H1 (cell line): ENCODE measurements around the gene OR51T1. TPM values are rescaled to one million over a fixed set of nuclear protein-coding genes. Genes with fewer than 3 reads are reported as not detected.

Experiments
- CTCF ChIA-PET: fragments of 300-600 bp; sonication (Branson Sonifier 250); formaldehyde crosslinking; loops from one replicate; lab custom pipeline; 2021; ENCODE audit not compliant: partially characterized antibody; lab: Charles Lee
- POLR2A ChIA-PET: fragments of 300-600 bp; sonication (Branson Sonifier 250); formaldehyde crosslinking; loops from one replicate; lab custom pipeline; 2021; ENCODE audit warnings: inconsistent platforms; ENCODE audit not compliant: partially characterized antibody; lab: Charles Lee
- DNase-seq, 2 experiments: peaks; one replicate each; pipeline versions ENCODE4 v3.0.0 to v3.0.0-alpha.2; 2010 to 2022; ENCODE audit warnings: low spot score in 2 of 2, low read depth in 1 of 2, mixed read lengths in 1 of 2
- FAIRE-seq: peaks from 2 replicates; lab custom pipeline; 2011; peaks lifted over from hg19 to GRCh38; lab: Jason Lieb, UNC
- H2AFZ ChIP-seq: 2 replicates; pipeline ENCODE4 v1.8.1; 2012; ENCODE audit warnings: low read length, inconsistent platforms
- H2AK5ac ChIP-seq: 2 replicates; pipeline ENCODE4 v1.6.1; 2013; ENCODE audit warnings: low read depth, low read length
- H2BK120ac ChIP-seq: replicated peaks from 2 replicates; pipeline ENCODE3; 2013; ENCODE audit warnings: low read depth, low read length, inconsistent platforms
- H2BK12ac ChIP-seq: 2 replicates; pipeline ENCODE4 v1.6.1; 2013; ENCODE audit warnings: low read depth, low read length
- H2BK15ac ChIP-seq: 2 replicates; pipeline ENCODE4 v1.6.1; 2013; ENCODE audit warnings: low read length
- H2BK20ac ChIP-seq: 2 replicates; pipeline ENCODE4 v1.6.1; 2013; ENCODE audit warnings: low read length
- H2BK5ac ChIP-seq: 2 replicates; pipeline ENCODE4 v1.6.1; 2013; ENCODE audit warnings: low read depth, low read length
- H3K14ac ChIP-seq: 2 replicates; pipeline ENCODE4 v1.6.1; 2013; ENCODE audit warnings: inconsistent platforms; ENCODE audit not compliant: insufficient read length
- H3K18ac ChIP-seq: 2 replicates; pipeline ENCODE4 v1.6.1; 2013; ENCODE audit warnings: low read length; ENCODE audit errors: extremely low read depth
- H3K23ac ChIP-seq: 2 replicates; pipeline ENCODE4 v1.6.1; 2013; ENCODE audit warnings: inconsistent platforms; ENCODE audit not compliant: insufficient read length
- H3K23me2 ChIP-seq: 2 replicates; pipeline ENCODE4 v1.6.1; 2013; ENCODE audit warnings: low read depth, low read length
- H3K27ac ChIP-seq: 2 replicates; pipeline ENCODE4 v1.6.1; 2011; ENCODE audit warnings: low read depth, low read length, inconsistent platforms
- H3K27me3 ChIP-seq, 4 experiments: replicated peaks in 1 of 4; 1 replicate in 1 of 4; 2 replicates in 3 of 4; pipeline versions ENCODE4 v1.6.1 to v1.8.1; 2011 to 2013; ENCODE audit warnings: low read length in 3 of 4, mild to moderate bottlenecking in 3 of 4, inconsistent platforms in 2 of 4, mixed read lengths in 2 of 4, moderate library complexity in 1 of 4; ENCODE audit not compliant: control insufficient read depth in 3 of 4, insufficient read depth in 3 of 4; ENCODE audit errors: extremely low read depth in 1 of 4
- H3K36me3 ChIP-seq, 4 experiments: 2 replicates each; pipeline versions ENCODE4 v1.6.1 to v1.8.1; 2011 to 2013; ENCODE audit warnings: mild to moderate bottlenecking in 4 of 4, low read length in 3 of 4, moderate library complexity in 2 of 4, control low read depth in 1 of 4, inconsistent platforms in 1 of 4; ENCODE audit not compliant: insufficient read depth in 4 of 4, control insufficient read depth in 2 of 4
- H3K4ac ChIP-seq: replicated peaks from 2 replicates; pipeline ENCODE3; 2013; ENCODE audit warnings: low read length, low read depth, mixed read lengths, inconsistent platforms; ENCODE audit not compliant: insufficient read length
- H3K4me1 ChIP-seq, 4 experiments: replicated peaks in 1 of 4; 1 replicate in 1 of 4; 2 replicates in 3 of 4; pipeline versions ENCODE4 v1.6.1 to v1.8.1; 2011 to 2013; ENCODE audit warnings: low read length in 3 of 4, inconsistent platforms in 2 of 4, mixed read lengths in 1 of 4; ENCODE audit not compliant: insufficient read depth in 4 of 4, control insufficient read depth in 3 of 4
- H3K4me2 ChIP-seq, 2 experiments: 2 replicates each; pipeline versions ENCODE4 v1.6.1 to v1.8.1; 2011 to 2013; ENCODE audit warnings: low read depth in 2 of 2, low read length in 2 of 2, control low read depth in 1 of 2, inconsistent platforms in 1 of 2, mild to moderate bottlenecking in 1 of 2; ENCODE audit not compliant: insufficient read depth in 1 of 2
- H3K4me3 ChIP-seq, 4 experiments: fragments of 200-600, 300-600 bp in 1 of 4; sonication (generic), shearing (Covaris generic), sonication (Bioruptor Twin) in 1 of 4; 2 replicates each; pipeline versions ENCODE4 v1.5.1 to v1.8.1; 2011 to 2016; ENCODE audit warnings: low read length in 4 of 4, low read depth in 3 of 4, control low read depth in 2 of 4, inconsistent platforms in 2 of 4, mild to moderate bottlenecking in 2 of 4, mixed read lengths in 1 of 4, moderate library complexity in 1 of 4; ENCODE audit not compliant: insufficient read depth in 2 of 4; ENCODE audit errors: extremely low read depth in 1 of 4
- H3K56ac ChIP-seq: replicated peaks from 2 replicates; pipeline ENCODE3; 2013; ENCODE audit warnings: low read depth, mild to moderate bottlenecking, mixed read lengths, low read length, inconsistent platforms; ENCODE audit not compliant: insufficient read length
- H3K79me1 ChIP-seq: 2 replicates; pipeline ENCODE4 v1.6.1; 2013; ENCODE audit warnings: low read depth, low read length, control low read depth
- H3K79me2 ChIP-seq, 2 experiments: 2 replicates each; pipeline versions ENCODE4 v1.6.1 to v1.8.1; 2012 to 2013; ENCODE audit warnings: low read length in 2 of 2, mild to moderate bottlenecking in 2 of 2, inconsistent platforms in 1 of 2; ENCODE audit not compliant: insufficient read depth in 2 of 2, control insufficient read depth in 1 of 2
- H3K9ac ChIP-seq, 4 experiments: replicated peaks in 1 of 4; 1 replicate in 1 of 4; 2 replicates in 3 of 4; pipeline versions ENCODE4 v1.6.1 to v1.8.1; 2011 to 2013; ENCODE audit warnings: low read depth in 3 of 4, low read length in 3 of 4, control low read depth in 2 of 4, mild to moderate bottlenecking in 2 of 4, moderate library complexity in 2 of 4, inconsistent platforms in 1 of 4; ENCODE audit errors: extremely low read depth in 1 of 4
- H3K9me3 ChIP-seq, 2 experiments: 2 replicates each; pipeline versions ENCODE4 v1.6.1 to v1.8.1; 2012 to 2013; ENCODE audit warnings: mild to moderate bottlenecking in 2 of 2, moderate library complexity in 2 of 2, control low read depth in 1 of 2, inconsistent platforms in 1 of 2, low read depth in 1 of 2, low read length in 1 of 2, mixed read lengths in 1 of 2; ENCODE audit not compliant: insufficient read depth in 2 of 2
- H4K20me1 ChIP-seq, 2 experiments: replicated peaks in 1 of 2; 2 replicates each; pipeline versions ENCODE3 to v1.8.1; 2011 to 2013; ENCODE audit warnings: inconsistent platforms in 2 of 2, low read length in 2 of 2, mild to moderate bottlenecking in 1 of 2; ENCODE audit not compliant: insufficient read depth in 2 of 2, control insufficient read depth in 1 of 2
- H4K5ac ChIP-seq: 2 replicates; pipeline ENCODE4 v1.6.1; 2013; ENCODE audit warnings: low read length, low read depth, mixed read lengths, inconsistent platforms; ENCODE audit not compliant: insufficient read length
- H4K8ac ChIP-seq: 2 replicates; pipeline ENCODE4 v1.8.0; 2013; ENCODE audit warnings: mild to moderate bottlenecking, moderate library complexity, low read length, inconsistent platforms; ENCODE audit not compliant: insufficient read depth; ENCODE audit errors: extremely low read depth
- H4K91ac ChIP-seq: replicated peaks from 2 replicates; pipeline ENCODE3; 2013; ENCODE audit warnings: low read length, mixed read lengths, inconsistent platforms; ENCODE audit not compliant: insufficient read length
- ASH2L ChIP-seq: fragments of 200-600, 300-600 bp; sonication (generic); IDR thresholded peaks from one replicate; pipeline ENCODE4 v1.7.1; 2017; ENCODE audit warnings: low read length
- BACH1 ChIP-seq: IDR thresholded peaks from 2 replicates; pipeline ENCODE4 v1.6.1; 2012; ENCODE audit warnings: low read length, improper control_type of control experiment
- CEBPB ChIP-seq: IDR thresholded peaks from 2 replicates; pipeline ENCODE4 v1.6.1; 2012; ENCODE audit warnings: low read depth, low read length
- CTCF ChIP-seq, 3 experiments: IDR thresholded peaks; 1 replicate in 2 of 3; 2 replicates in 1 of 3; pipeline versions ENCODE4 v1.5.1 to v1.6.1; 2011; ENCODE audit warnings: low read length in 3 of 3, mild to moderate bottlenecking in 3 of 3, inconsistent platforms in 2 of 3, low read depth in 1 of 3, moderate library complexity in 1 of 3; ENCODE audit not compliant: insufficient read depth in 1 of 3; ENCODE audit errors: control extremely low read depth in 1 of 3
- EP300 ChIP-seq, 2 experiments: IDR thresholded peaks; 1 replicate in 1 of 2; 2 replicates in 1 of 2; pipeline ENCODE4 v1.6.1; 2011 to 2012; ENCODE audit warnings: low read depth in 2 of 2, low read length in 2 of 2, mild to moderate bottlenecking in 2 of 2, borderline replicate concordance in 1 of 2, inconsistent platforms in 1 of 2, moderate library complexity in 1 of 2
- JUND ChIP-seq: IDR thresholded peaks from 2 replicates; pipeline ENCODE4 v1.6.1; 2011; ENCODE audit warnings: mild to moderate bottlenecking, improper control_type of control experiment, low read length
- KDM4A ChIP-seq: IDR thresholded peaks from one replicate; pipeline ENCODE4 v1.7.1; 2012; ENCODE audit warnings: low read depth, mild to moderate bottlenecking, moderate library complexity, low read length, inconsistent platforms; ENCODE audit not compliant: severe bottlenecking
- POU5F1 ChIP-seq: IDR thresholded peaks from 2 replicates; pipeline ENCODE4 v1.6.1; 2011; ENCODE audit warnings: low read depth, mild to moderate bottlenecking, low read length, moderate library complexity
- SAP30 ChIP-seq: fragments of 300-600 bp; sonication (generic); IDR thresholded peaks from 2 replicates; pipeline ENCODE4 v1.7.1; 2012; ENCODE audit warnings: low read length, moderate library complexity, mild to moderate bottlenecking, inconsistent platforms; ENCODE audit not compliant: insufficient read depth, insufficient replicate concordance
- SP4 ChIP-seq: IDR thresholded peaks from 2 replicates; pipeline ENCODE4 v1.6.1; 2012; ENCODE audit warnings: low read length, inconsistent platforms
- SUZ12 ChIP-seq: fragments of 200-600 bp; sonication (generic); IDR thresholded peaks from 2 replicates; pipeline ENCODE4 v1.6.1; 2012; ENCODE audit warnings: mild to moderate bottlenecking, inconsistent platforms, low read length, moderate library complexity, mixed read lengths
- polyA plus RNA-seq, 7 experiments: library from polyadenylated mRNA; depleted of rRNA in 3 of 7; stranded (reverse) in 5 of 7; unstranded in 2 of 7; fragments of >200 nt in 5 of 7; fragments of 200-250 nt in 2 of 7; gene quantifications; 1 replicate in 5 of 7; 2 replicates in 1 of 7; 4 replicates in 1 of 7; pipeline versions ENCODE4 v1.2.1 to v1.2.3, GENCODE V29; 2011 to 2013; ENCODE audit warnings: missing spikeins in 2 of 7, mixed read lengths in 2 of 7
- total RNA-seq: library from RNA; stranded (reverse); fragmentation: NEBNext Ultra II Directional; extraction: Animal tissue kit (Norgen Biotek cat#: 25700); gene quantifications from 2 replicates; pipeline ENCODE4 v1.2.1, GENCODE V29; 2021
- TF ChIP-seq, protein P1 (sequence below): IDR thresholded peaks from 2 replicates; pipeline ENCODE4 v1.6.1; 2011; ENCODE audit warnings: low read length, improper control_type of control experiment

OR51T1 gene
- total and polyA plus RNA-seq, 2 of the 8 experiments (the other 6 are each of a cell fraction or from before 2014, with no cell fraction given), result not detected

GRCh38 chr11:4926608-4927007 lies 44.9 kb downstream of the OR51T1 start:
- Histone ChIP-seq H3K9ac (no peak overlapping the region), H2BK5ac (no peak overlapping the region), H3K27me3 (no peaks in the 10 kb centered on the region), H3K27ac (no peak overlapping the region), H3K56ac (no peak overlapping the region), H3K4me3 (no peak overlapping the region), H2BK12ac (no peak overlapping the region), H2BK20ac (no peak overlapping the region), H3K79me1 (no peaks in the 10 kb centered on the region), H3K23me2 (no peaks in the 10 kb centered on the region), H2AFZ (no peak overlapping the region), H4K5ac (no peak overlapping the region), H4K20me1 (peaks cover 0 to 1% of the 10 kb centered on the region in 2 experiments), H2BK15ac (no peak overlapping the region), H3K79me2 (no peaks in the 10 kb centered on the region), H4K91ac (no peak overlapping the region), H3K4me1 (no peaks in the 10 kb centered on the region), H3K18ac (no peak overlapping the region), H3K36me3 (no peaks in the 10 kb centered on the region), H4K8ac (no peak overlapping the region), H3K14ac (no peak overlapping the region), H2AK5ac (no peak overlapping the region), H3K4ac (no peak overlapping the region), H3K23ac (no peak overlapping the region), H2BK120ac (no peak overlapping the region), H3K4me2 (no peak overlapping the region), H3K9me3 (no peaks in the 10 kb centered on the region)
- DNase-seq, result no peak
- ChIA-PET POLR2A (no interaction called here), CTCF (interaction anchor here (0.9 to 1.1 kb wide), 2 partner anchors 25 to 300 kb away, joined by 3 to 4 read pairs; no protein-coding TSS in a partner anchor)
- FAIRE-seq, result no peak
- TF ChIP-seq, protein P1, sequence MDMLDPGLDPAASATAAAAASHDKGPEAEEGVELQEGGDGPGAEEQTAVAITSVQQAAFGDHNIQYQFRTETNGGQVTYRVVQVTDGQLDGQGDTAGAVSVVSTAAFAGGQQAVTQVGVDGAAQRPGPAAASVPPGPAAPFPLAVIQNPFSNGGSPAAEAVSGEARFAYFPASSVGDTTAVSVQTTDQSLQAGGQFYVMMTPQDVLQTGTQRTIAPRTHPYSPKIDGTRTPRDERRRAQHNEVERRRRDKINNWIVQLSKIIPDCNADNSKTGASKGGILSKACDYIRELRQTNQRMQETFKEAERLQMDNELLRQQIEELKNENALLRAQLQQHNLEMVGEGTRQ, result no peak
- TF ChIP-seq JUND (no peak), BACH1 (no peak), ASH2L (no peak), SUZ12 (no peak), SAP30 (no peak), EP300 (IDR thresholded peaks at IDR 0.05; ENCODE audit: borderline replicate concordance in 1 of 2, low read depth in 2 of 2, low read length in 2 of 2) (no peak), KDM4A (no peak), SP4 (no peak), POU5F1 (no peak), CTCF (IDR thresholded peaks at IDR 0.05; ENCODE audit: control extremely low read depth in 1 of 3, insufficient read depth in 1 of 3, low read depth in 1 of 3, low read length in 3 of 3) (no peak), CEBPB (no peak)
